Ishikawa (cell line): ENCODE data around the gene DMD.

ENCODE experiments used
- CEBPB ChIP-seq: IDR thresholded peaks from 2 replicates; pipeline ENCODE4 v1.6.1; 2012
- CREB1 ChIP-seq: IDR thresholded peaks from 2 replicates; pipeline ENCODE4 v1.6.1; 2012; ENCODE audit warnings: low read depth
- EGR1 ChIP-seq: IDR thresholded peaks from 2 replicates; pipeline ENCODE4 v1.6.1; 2012
- EP300 ChIP-seq: IDR thresholded peaks from 2 replicates; pipeline ENCODE4 v1.6.1; 2012; ENCODE audit warnings: borderline replicate concordance
- FOXM1 ChIP-seq: IDR thresholded peaks from 2 replicates; pipeline ENCODE4 v1.6.1; 2012; ENCODE audit warnings: low read depth, borderline replicate concordance
- MAX ChIP-seq: IDR thresholded peaks from 2 replicates; pipeline ENCODE4 v1.6.1; 2012
- NFIC ChIP-seq: IDR thresholded peaks from 2 replicates; pipeline ENCODE4 v1.6.1; 2012
- RAD21 ChIP-seq: IDR thresholded peaks from 2 replicates; pipeline ENCODE4 v1.6.1; 2012; ENCODE audit warnings: low read depth
- TAF1 ChIP-seq: IDR thresholded peaks from 2 replicates; pipeline ENCODE4 v1.6.1; 2012; ENCODE audit warnings: low read depth, mild to moderate bottlenecking
- TCF12 ChIP-seq: IDR thresholded peaks from 2 replicates; pipeline ENCODE4 v1.6.1; 2012; ENCODE audit warnings: low read depth
- TEAD4 ChIP-seq: IDR thresholded peaks from 2 replicates; pipeline ENCODE4 v1.6.1; 2012
- USF1 ChIP-seq: IDR thresholded peaks from 2 replicates; pipeline ENCODE4 v1.6.1; 2012
- YY1 ChIP-seq: IDR thresholded peaks from 2 replicates; pipeline ENCODE4 v1.6.1; 2012; ENCODE audit warnings: low read depth
- ZBTB7A ChIP-seq: IDR thresholded peaks from 2 replicates; pipeline ENCODE4 v1.6.1; 2012; ENCODE audit warnings: low read depth
- TF ChIP-seq, protein P1 (sequence below): IDR thresholded peaks from 2 replicates; pipeline ENCODE4 v1.6.1; 2012; ENCODE audit warnings: low read depth, mild to moderate bottlenecking

DMD gene

DNA sequence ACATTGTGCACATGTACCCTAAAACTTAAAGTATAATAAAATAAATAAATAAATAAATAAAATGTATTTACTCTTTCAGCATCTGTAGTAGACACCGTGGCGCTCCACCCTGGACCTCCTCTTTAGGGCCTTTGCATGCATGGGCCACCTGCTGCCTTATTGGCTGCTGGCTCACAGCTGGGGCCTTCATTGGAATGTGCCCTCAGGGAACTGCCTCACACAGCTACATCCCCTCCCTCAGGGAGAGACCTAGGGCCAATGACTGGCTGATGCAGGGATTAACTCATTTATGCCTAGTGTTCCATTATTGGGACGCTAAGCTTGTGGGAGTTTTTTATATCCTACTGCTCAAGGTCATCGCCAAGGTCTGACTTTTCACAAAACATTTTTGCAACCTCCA, 1836.6 kb downstream of the DMD start:
- TF ChIP-seq YY1 = no peak
- no peak for TF ChIP-seq EP300
- no peak for TF ChIP-seq USF1
- TF ChIP-seq ZBTB7A = no peak
- no peak for TF ChIP-seq CREB1
- TF ChIP-seq CEBPB = no peak

- no peak for TF ChIP-seq USF1
- TF ChIP-seq EP300 = no peak
- TF ChIP-seq CREB1 = no peak
- TF ChIP-seq CEBPB = no peak
- no peak for TF ChIP-seq TAF1
- TF ChIP-seq FOXM1 = no peak
- no peak for TF ChIP-seq EGR1
- no peak for TF ChIP-seq RAD21
- TF ChIP-seq YY1 = no peak
- TF ChIP-seq, protein P1, sequence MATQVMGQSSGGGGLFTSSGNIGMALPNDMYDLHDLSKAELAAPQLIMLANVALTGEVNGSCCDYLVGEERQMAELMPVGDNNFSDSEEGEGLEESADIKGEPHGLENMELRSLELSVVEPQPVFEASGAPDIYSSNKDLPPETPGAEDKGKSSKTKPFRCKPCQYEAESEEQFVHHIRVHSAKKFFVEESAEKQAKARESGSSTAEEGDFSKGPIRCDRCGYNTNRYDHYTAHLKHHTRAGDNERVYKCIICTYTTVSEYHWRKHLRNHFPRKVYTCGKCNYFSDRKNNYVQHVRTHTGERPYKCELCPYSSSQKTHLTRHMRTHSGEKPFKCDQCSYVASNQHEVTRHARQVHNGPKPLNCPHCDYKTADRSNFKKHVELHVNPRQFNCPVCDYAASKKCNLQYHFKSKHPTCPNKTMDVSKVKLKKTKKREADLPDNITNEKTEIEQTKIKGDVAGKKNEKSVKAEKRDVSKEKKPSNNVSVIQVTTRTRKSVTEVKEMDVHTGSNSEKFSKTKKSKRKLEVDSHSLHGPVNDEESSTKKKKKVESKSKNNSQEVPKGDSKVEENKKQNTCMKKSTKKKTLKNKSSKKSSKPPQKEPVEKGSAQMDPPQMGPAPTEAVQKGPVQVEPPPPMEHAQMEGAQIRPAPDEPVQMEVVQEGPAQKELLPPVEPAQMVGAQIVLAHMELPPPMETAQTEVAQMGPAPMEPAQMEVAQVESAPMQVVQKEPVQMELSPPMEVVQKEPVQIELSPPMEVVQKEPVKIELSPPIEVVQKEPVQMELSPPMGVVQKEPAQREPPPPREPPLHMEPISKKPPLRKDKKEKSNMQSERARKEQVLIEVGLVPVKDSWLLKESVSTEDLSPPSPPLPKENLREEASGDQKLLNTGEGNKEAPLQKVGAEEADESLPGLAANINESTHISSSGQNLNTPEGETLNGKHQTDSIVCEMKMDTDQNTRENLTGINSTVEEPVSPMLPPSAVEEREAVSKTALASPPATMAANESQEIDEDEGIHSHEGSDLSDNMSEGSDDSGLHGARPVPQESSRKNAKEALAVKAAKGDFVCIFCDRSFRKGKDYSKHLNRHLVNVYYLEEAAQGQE = no peak
- TF ChIP-seq NFIC = no peak
- TF ChIP-seq TCF12 = no peak
- TF ChIP-seq MAX = no peak
- no peak for TF ChIP-seq TEAD4
- no peak for TF ChIP-seq ZBTB7A
These were observed 1839.4 kb downstream of the DMD start for GRCh38 chrX:31371956-31372355.

- TF ChIP-seq FOXM1 = no peak
- TF ChIP-seq ZBTB7A = no peak
- TF ChIP-seq CEBPB = no peak
- no peak for TF ChIP-seq EGR1
- no peak for TF ChIP-seq TEAD4
- TF ChIP-seq EP300 = no peak
These were observed 1843.5 kb downstream of the DMD start for GRCh38 chrX:31367816-31368215.

DNA sequence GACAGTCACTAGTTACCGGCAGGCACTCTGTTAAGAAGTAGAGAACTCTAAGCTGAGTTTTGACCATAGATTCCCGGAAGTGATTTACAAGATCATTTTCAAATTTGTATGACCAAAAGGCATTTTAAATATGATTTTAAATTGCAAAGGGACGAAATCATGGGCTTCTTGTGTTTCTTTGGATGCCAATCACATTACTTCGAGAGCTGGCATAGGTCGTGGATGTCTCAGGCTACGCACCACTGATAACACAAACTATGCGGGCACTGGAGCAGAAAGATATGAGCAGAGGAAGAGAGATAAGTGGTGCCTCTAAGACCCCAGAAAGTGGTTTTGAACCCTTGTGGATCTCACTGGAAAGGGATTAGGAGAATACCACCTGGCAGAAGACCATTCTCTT, 1845.3 kb downstream of the DMD start:
- TF ChIP-seq EGR1 = no peak
- TF ChIP-seq CREB1 = no peak
- TF ChIP-seq MAX = no peak
- TF ChIP-seq FOXM1 = no peak
- TF ChIP-seq CEBPB = no peak
- TF ChIP-seq EP300 = no peak
- TF ChIP-seq, protein P1 = no peak
- TF ChIP-seq TAF1 = no peak
- no peak for TF ChIP-seq RAD21
- TF ChIP-seq YY1 = no peak
- TF ChIP-seq TEAD4 = no peak
- TF ChIP-seq NFIC = no peak
- TF ChIP-seq TCF12 = no peak
- TF ChIP-seq ZBTB7A = no peak

GRCh38 chrX:31356275-31357212, 1854.8 kb downstream of the DMD start:
- TF ChIP-seq TCF12 (no peak), CEBPB (no peak), RAD21 (no peak), TAF1 (no peak), CREB1 (no peak), YY1 (no peak)
- TF ChIP-seq, protein P1 = no peak
